HG03159 (cell line): ENCODE measurements around the gene TMEM51.
"Not testable (repeated sequence)": the region's sequence is repeated elsewhere in the genome, so short reads cannot be mapped to it uniquely, and the experiment has no call there.

Source experiments
- ATAC-seq: cut with Tn5 transposase; IDR thresholded peaks from one replicate; pipeline ENCODE4 v1.9.1; 2021; ENCODE audit warnings: mild to moderate bottlenecking, moderate library complexity; ENCODE audit not compliant: unreplicated experiment

TMEM51 gene

DNA sequence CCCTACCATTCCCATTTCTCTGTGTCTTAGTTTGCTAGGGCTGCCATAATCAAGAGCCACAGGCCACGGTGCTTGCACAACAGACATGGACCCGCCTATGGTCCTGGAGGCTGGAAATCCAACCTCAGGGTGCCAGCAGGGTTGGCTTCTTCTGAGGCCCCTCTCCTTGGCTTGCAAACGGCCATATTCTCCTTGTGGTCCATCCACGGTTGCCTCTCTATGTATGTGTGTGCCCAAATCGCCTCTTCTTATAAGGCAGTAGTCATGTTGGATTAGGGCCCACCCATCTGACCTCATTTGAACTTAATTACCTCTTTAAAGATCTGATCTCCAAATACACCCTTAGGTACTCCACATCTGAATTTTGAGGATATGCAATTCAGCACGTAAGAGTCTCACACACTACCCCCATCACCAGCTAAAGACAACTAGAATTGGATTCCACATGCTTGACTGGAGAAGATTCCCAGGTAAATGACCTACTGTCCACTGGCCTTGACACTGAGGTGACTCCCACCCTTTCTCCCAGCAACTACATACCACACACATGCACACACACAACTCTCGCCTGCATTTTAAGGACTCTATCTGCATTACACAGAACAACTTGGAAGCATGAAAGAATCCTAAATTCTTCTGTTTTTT lies 28.3 kb upstream of the TMEM51 start:
- ATAC-seq = no peak

DNA sequence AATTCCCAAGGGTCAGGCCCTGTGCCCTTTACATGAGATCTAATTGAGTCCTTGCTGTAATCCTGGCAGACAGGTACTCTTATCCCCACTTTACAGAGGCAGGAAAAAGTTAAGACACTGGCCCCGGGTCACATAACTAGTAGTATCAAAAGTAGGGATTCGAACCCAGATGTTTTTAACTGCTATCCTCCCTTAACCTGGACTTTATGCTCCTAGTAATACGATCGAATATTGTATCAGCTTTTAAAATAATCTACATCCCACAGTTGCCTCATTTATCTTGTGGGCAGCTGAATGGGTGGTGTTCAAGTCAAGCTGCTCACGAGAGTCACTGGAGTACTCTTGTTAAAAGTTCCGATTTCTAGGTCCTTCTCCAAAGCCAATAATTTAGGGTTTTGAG lies 25.5 kb upstream of the TMEM51 start:
- no peak for ATAC-seq

DNA sequence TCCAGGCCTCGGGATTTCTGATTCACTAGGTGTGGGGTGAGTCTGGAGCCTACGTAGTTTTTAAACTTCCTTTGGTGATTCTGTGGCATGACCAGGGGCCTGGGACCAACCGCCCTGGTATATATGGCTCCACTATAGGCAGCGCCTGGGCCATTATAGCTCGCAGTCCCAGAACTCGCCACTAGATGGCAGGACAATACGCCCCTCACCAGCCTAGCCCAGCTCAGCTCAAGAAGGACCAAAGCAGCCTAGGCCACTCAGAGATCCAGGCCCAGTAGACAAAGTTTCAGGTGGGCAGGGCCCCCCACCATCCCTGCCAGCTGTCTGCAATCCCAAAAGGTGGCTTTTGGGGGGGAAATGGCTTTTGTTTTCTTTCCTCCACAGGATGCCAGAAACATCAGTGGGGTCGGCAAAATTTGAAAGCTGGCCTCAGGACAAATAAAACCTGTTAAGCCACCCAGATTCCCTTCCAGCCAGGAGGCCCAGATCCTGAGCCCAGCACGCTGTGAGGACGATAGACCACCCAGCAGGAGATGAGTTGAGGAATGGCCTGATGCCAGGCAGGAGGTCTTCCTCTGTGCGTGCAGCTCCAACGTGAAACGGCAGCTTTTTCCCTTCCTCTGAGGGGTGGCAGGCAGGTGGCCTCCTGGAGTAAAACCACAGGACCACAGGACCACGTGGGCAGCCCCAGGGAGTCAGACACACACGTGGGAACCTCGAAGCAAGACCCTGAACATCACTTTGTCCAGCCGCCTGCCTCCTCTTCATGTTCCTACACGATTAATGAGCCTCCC lies 24.8 kb upstream of the TMEM51 start:
- ATAC-seq = no peak

GRCh38 chr1:15129944-15130343 lies 23.6 kb upstream of the TMEM51 start:
- no peak for ATAC-seq

- ATAC-seq = no peak
Measured at GRCh38 chr1:15130607-15131006, 22.9 kb upstream of the TMEM51 start.

GRCh38 chr1:15132965-15133364 lies 20.6 kb upstream of the TMEM51 start:
- no peak for ATAC-seq

DNA sequence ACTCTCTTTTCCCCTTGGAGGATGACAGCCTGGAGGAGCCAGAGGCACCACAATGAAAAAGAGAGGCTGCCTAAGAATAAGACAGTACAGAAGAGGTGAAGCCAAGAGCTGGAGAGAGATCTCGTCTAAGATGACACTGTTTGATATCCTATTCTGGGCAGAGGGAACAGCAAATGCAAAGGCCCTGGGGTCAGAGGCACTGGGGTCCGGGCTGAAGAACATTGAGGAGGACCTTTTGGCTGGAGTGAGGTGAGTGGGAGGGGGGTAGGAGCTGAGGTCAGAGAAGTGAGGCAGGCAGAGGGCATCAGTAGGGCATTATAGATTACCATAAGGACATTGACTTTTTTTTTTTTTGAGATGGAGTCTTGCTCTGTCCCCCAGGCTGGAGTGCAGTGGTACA lies 19.3 kb upstream of the TMEM51 start:
- no peak for ATAC-seq

DNA sequence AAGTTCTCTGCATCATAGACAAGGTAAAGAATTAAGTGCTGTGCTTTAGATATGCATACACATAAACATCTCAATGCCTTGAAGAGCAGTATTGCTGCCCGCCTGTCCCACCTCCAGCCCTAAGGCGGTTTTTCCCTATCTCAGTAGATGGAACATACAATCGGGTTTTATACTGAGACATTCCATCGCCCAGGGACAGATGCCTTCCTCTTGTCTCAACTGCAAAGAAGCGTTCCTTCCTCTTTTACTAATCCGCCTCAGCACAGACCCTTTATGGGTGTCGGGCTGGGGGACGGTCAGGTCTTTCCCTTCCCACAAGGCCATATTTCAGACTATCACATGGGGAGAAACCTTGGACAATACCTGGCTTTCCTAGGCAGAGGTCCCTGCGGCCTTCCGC lies 17.9 kb upstream of the TMEM51 start:
- not testable (repeated sequence) for ATAC-seq

GRCh38 chr1:15137809-15138208 lies 15.7 kb upstream of the TMEM51 start:
- no peak for ATAC-seq

GRCh38 chr1:15139654-15140350 lies 13.7 kb upstream of the TMEM51 start:
- no peak for ATAC-seq

DNA sequence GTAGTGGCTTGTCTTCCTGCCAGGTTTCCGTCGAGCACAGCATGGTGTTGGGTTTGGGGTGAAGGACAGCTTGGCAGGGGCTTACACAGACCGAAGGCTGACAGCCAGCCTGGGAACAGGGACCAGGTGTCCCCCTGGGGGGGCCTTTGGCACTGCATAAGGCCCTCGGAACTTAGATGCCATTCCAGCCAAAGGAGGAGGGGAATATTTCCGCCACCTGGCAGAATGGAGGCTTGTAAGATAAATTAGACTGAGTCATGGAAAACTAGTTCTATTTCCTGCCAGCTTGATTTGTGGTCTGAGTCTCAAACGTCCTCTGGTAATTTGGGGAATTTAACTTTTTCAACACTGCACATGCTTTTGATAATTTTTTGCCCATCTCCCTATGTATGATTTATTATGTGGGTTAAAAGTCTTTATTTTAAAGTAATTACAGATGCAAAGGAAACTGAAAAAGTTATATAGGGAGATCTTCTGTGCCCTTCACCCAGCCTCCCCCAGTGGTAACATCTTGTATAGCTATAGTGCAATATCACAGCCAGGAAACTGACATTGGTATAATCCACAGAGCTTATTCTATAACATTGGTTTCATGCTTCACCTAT lies 11.5 kb upstream of the TMEM51 start:
- no peak for ATAC-seq

GRCh38 chr1:15145327-15145726 lies 8.2 kb upstream of the TMEM51 start:
- no peak for ATAC-seq

GRCh38 chr1:15146142-15146680 lies 7.3 kb upstream of the TMEM51 start:
- ATAC-seq = no peak

DNA sequence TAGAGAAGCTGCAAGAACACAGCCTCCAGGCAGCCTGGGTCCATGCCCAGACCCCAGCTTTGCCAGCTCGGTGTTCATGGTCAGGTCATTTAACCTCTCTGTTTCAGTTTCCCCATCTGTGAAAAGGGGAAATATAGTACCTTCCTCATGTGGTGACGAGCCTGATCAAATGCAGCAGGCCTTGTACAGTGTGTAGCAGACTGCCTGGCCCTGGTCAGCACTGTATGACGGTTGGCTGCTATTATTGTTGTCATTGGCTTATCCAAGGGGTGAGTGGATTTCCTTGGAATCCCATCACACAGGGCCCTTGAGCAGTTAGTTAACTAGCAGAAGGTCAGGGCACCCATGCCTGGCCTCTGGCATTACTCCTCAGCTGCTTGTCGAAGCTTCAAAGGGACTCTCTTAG lies 6.6 kb upstream of the TMEM51 start:
- no peak for ATAC-seq

GRCh38 chr1:15148004-15148403 lies 5.5 kb upstream of the TMEM51 start:
- no peak for ATAC-seq

- ATAC-seq = no peak
Measured at GRCh38 chr1:15148475-15148874, 5.1 kb upstream of the TMEM51 start.

DNA sequence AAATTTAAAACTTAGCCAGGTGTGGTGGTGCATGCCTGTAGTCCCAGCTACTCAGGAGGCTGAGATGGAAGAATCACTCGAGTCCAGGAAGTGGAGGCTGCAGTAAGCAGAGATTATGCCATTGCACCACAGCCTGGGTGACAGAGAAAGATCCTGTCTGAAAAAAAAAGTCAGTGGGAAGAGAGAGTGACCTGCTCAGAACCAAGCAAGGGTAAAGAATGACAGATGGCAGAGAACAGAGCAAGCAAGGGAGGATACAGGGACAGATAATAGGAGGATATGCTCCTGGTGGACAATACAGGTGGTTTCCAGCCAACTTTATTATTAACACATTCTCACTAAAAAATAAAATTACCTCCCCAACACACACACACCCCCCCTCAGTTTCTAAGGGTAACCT lies 4.6 kb upstream of the TMEM51 start:
- ATAC-seq = no peak

DNA sequence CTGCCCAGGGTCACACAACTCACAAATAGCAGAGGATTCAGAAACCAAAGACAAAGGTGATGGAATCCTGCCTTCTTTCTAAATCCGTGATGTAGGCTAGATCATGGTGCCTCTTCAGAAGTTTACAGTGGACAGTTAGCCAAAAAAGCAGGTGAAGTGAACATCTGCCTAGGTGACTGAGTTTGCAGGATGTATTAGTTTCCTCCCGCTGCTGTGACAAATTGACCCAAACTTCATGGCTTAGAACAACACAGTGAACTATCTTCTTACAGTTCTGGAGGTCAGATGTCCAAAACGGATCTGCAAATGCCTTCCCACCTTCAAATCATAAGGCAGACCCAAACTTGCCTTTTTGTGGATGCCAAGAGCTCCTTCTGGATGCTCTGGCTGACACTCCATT lies 3.2 kb upstream of the TMEM51 start:
- no peak for ATAC-seq

DNA sequence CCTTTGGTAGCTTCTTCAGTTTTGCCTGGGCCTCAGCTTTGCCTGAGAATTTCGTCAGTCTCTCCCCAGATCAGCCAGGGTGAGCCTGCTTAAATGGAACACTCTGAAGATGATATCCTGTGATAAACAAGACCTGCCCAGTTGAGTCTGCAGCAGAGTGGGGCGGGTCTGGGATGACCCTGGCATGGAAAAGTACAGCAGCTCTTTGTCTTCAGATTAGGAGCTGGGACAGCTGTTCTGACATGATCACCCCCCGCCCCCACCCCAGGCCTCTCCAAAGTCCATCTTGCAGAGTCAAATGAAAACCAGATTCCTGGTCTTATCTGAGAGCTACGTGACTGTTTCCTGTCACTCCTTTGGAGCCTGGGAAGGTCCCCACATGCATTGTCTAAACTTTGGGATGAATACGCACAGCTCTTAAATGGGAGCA lies 2.2 kb upstream of the TMEM51 start:
- no peak for ATAC-seq

GRCh38 chr1:15151871-15152270 lies 1.7 kb upstream of the TMEM51 start:
- ATAC-seq = no peak
